ENCODE measurements around the gene PLXNC1.

The PLXNC1 gene

GRCh38 chr12:94250130-94250529, 101.8 kb downstream of the PLXNC1 start:
- no peaks in the 10 kb centered on the region for H3K27me3 ChIP-seq
- no peaks in the 10 kb centered on the region for H3K9me3 ChIP-seq
- intact Hi-C loops (cut with DNase I; ENCODE audit: low total_unique reads), result no loop called here
- TF ChIP-seq, protein P1, sequence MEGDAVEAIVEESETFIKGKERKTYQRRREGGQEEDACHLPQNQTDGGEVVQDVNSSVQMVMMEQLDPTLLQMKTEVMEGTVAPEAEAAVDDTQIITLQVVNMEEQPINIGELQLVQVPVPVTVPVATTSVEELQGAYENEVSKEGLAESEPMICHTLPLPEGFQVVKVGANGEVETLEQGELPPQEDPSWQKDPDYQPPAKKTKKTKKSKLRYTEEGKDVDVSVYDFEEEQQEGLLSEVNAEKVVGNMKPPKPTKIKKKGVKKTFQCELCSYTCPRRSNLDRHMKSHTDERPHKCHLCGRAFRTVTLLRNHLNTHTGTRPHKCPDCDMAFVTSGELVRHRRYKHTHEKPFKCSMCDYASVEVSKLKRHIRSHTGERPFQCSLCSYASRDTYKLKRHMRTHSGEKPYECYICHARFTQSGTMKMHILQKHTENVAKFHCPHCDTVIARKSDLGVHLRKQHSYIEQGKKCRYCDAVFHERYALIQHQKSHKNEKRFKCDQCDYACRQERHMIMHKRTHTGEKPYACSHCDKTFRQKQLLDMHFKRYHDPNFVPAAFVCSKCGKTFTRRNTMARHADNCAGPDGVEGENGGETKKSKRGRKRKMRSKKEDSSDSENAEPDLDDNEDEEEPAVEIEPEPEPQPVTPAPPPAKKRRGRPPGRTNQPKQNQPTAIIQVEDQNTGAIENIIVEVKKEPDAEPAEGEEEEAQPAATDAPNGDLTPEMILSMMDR (IDR thresholded peaks at IDR 0.05), result no peak
- H3K36me3 ChIP-seq, result no peaks in the 10 kb centered on the region
- no peak overlapping the region for H3K27ac ChIP-seq
- H3K4me1 ChIP-seq, result no peaks in the 10 kb centered on the region
- no peak overlapping the region for H3K4me3 ChIP-seq
- no peak for DNase-seq

- no peak for DNase-seq
- no peak overlapping the region for H3K4me3 ChIP-seq
- no peaks in the 10 kb centered on the region for H3K36me3 ChIP-seq
These were observed 105.9 kb downstream of the PLXNC1 start for GRCh38 chr12:94254270-94254669.

DNA sequence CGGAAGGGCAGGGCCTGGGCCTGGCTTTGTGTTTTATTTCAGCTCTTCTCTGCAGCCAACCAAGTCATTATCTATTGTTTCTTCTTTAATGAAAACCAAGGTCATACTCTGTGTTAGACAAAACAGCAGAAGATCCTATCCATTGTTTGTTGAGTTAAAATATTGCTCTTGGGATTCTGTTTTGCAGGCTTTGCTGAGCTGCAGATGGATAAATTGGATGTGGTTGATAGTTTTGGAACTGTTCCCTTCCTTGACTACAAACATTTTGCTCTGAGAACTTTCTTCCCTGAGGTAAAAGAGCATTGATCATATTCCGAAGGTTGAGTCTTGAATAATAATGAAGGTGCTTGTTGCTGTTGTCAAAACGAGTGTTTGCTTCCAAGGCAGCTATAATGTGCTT, 106.6 kb downstream of the PLXNC1 start:
- no peaks in the 10 kb centered on the region for H3K4me1 ChIP-seq
- TF ChIP-seq, protein P1 (IDR thresholded peaks at IDR 0.05), result no peak
- DNase-seq, result no peak
- intact Hi-C loops (cut with DNase I; ENCODE audit: low total_unique reads), result no loop called here
- H3K36me3 ChIP-seq, result no peaks in the 10 kb centered on the region
- H3K9me3 ChIP-seq, result no peaks in the 10 kb centered on the region
- no peaks in the 10 kb centered on the region for H3K27me3 ChIP-seq
- H3K27ac ChIP-seq, result no peak overlapping the region
- no peak overlapping the region for H3K4me3 ChIP-seq

More at GRCh38 chr12:94254270-94254669, 105.9 kb downstream of the PLXNC1 start:
- Histone ChIP-seq H3K27me3 (no peaks in the 10 kb centered on the region), H3K4me1 (no peaks in the 10 kb centered on the region), H3K9me3 (no peaks in the 10 kb centered on the region), H3K27ac (no peak overlapping the region)
- intact Hi-C loops (cut with DNase I; ENCODE audit: low total_unique reads), result no loop called here
- TF ChIP-seq, protein P1 (IDR thresholded peaks at IDR 0.05), result no peak

- intact Hi-C loops (cut with DNase I; ENCODE audit: low total_unique reads), result no loop called here
- no peaks in the 10 kb centered on the region for H3K4me1 ChIP-seq
- no peaks in the 10 kb centered on the region for H3K36me3 ChIP-seq
- H3K27ac ChIP-seq, result no peak overlapping the region
- H3K4me3 ChIP-seq, result no peak overlapping the region
- DNase-seq, result no peak
- H3K9me3 ChIP-seq, result no peaks in the 10 kb centered on the region
- no peaks in the 10 kb centered on the region for H3K27me3 ChIP-seq
- TF ChIP-seq, protein P1 (IDR thresholded peaks at IDR 0.05), result no peak
These were observed 107.1 kb downstream of the PLXNC1 start for GRCh38 chr12:94255428-94255827.

DNA sequence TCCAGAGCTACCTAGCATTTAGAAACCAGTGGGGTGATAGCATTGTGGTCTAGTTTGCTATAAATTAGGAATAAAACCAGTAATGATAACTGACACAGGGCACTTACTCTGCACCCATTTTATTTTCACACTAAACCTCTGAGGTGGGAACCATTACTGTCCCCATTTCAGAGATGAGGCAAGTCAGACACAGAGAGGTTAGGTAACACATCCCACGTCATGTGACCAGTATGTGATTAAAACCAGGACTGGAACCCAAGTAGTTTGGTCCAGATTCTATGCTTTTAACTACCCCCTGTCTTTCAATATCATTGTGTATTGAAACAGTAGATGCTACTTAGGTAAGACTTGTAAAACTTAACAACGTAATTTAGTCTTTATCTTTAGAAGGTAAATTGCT, 110.2 kb downstream of the PLXNC1 start:
- TF ChIP-seq, protein P1 (IDR thresholded peaks at IDR 0.05), result no peak
- no peak for DNase-seq
- H3K4me1 ChIP-seq, result peaks cover 0 to 14% (median 8%) of the 10 kb centered on the region in 4 donors
- intact Hi-C loops (cut with DNase I; ENCODE audit: low total_unique reads), result no loop called here
- no peaks in the 10 kb centered on the region for H3K9me3 ChIP-seq
- no peak overlapping the region for H3K27ac ChIP-seq
- no peaks in the 10 kb centered on the region for H3K27me3 ChIP-seq
- no peak overlapping the region for H3K4me3 ChIP-seq
- H3K36me3 ChIP-seq, result no peaks in the 10 kb centered on the region

GRCh38 chr12:94260017-94260416, 111.6 kb downstream of the PLXNC1 start:
- TF ChIP-seq, protein P1 (IDR thresholded peaks at IDR 0.05), result no peak
- Histone ChIP-seq H3K27me3 (no peaks in the 10 kb centered on the region), H3K27ac (no peak overlapping the region), H3K36me3 (no peaks in the 10 kb centered on the region), H3K9me3 (no peaks in the 10 kb centered on the region), H3K4me3 (no peak overlapping the region), H3K4me1 (peaks cover 0 to 14% (median 8%) of the 10 kb centered on the region in 4 donors)
- intact Hi-C loops (cut with DNase I; ENCODE audit: low total_unique reads), result loop anchor here (10.0 kb wide), 1 partner anchor 205 kb away; no protein-coding TSS in a partner anchor
- no peak for DNase-seq

All from tibial artery (tissue), 4 donors.